ENCODE measurements around the gene ASIC1. TPM values are rescaled to one million over a fixed set of nuclear protein-coding genes. Genes with fewer than 3 reads are reported as not detected.

Gene ASIC1
- total RNA-seq, 1 donor, result 0.72 TPM

DNA sequence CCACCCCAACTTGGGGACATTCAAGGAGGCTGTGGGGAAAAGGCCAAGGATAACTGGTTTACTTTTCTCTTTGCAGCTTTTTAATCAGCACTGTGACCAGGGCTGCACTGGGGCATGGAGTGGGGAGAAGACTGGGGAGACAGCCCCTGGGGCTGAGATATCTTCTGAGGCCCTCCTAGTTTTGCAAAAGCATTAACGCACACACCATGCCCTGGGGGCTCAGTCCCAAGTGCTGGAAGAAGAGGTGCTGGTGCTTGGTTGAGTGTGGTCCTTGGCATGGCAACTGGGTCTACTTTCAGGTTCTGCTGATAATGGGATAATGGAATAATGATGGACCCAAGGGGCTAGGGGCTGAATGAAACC is 18.4 kb downstream of the ASIC1 start:
- TF ChIP-seq, protein P1, sequence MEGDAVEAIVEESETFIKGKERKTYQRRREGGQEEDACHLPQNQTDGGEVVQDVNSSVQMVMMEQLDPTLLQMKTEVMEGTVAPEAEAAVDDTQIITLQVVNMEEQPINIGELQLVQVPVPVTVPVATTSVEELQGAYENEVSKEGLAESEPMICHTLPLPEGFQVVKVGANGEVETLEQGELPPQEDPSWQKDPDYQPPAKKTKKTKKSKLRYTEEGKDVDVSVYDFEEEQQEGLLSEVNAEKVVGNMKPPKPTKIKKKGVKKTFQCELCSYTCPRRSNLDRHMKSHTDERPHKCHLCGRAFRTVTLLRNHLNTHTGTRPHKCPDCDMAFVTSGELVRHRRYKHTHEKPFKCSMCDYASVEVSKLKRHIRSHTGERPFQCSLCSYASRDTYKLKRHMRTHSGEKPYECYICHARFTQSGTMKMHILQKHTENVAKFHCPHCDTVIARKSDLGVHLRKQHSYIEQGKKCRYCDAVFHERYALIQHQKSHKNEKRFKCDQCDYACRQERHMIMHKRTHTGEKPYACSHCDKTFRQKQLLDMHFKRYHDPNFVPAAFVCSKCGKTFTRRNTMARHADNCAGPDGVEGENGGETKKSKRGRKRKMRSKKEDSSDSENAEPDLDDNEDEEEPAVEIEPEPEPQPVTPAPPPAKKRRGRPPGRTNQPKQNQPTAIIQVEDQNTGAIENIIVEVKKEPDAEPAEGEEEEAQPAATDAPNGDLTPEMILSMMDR (IDR thresholded peaks at IDR 0.05; ENCODE audit: extremely low read depth, low read depth, low read length), result no peak
- Histone ChIP-seq H4K20me1 (ENCODE audit: insufficient read depth, low read length) (no peaks in the 10 kb centered on the region), H3K9me3 (ENCODE audit: low read depth, low read length) (no peaks in the 10 kb centered on the region)

DNA sequence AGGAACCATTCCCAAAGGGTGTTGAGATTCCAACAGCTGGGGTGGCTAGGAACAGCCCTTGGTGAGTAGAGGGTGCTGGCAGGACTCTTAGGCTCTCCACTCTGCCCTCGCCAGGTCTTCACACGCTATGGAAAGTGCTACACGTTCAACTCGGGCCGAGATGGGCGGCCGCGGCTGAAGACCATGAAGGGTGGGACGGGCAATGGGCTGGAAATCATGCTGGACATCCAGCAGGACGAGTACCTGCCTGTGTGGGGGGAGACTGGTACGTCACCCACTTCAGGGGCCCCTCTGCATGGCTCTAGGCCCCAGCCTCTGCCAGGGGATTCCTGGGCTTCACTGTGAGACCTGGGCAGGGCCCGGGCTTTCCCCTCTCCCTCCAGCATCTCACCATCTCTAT is 19.7 kb downstream of the ASIC1 start:
- H3K27me3 ChIP-seq (ENCODE audit: insufficient read depth, low read length), result no peaks in the 10 kb centered on the region
- no peak overlapping the region for H3K4me2 ChIP-seq (ENCODE audit: insufficient read depth, low read length)
- peaks cover 4% of the 10 kb centered on the region for H3K4me1 ChIP-seq (ENCODE audit: insufficient read depth, low read length)
- no peak overlapping the region for H3K27ac ChIP-seq (ENCODE audit: low read depth, low read length)
- TF ChIP-seq, protein P1 (IDR thresholded peaks at IDR 0.05; ENCODE audit: extremely low read depth, low read depth, low read length), result no peak
- no peak overlapping the region for H2AFZ ChIP-seq (ENCODE audit: low read length)
- no peak overlapping the region for H3K4me3 ChIP-seq (ENCODE audit: insufficient read depth, low read length)
- no peak for DNase-seq (ENCODE audit: insufficient read length, low spot score, missing footprints)
- H3K79me2 ChIP-seq (ENCODE audit: insufficient read depth, low read length), result no peaks in the 10 kb centered on the region
- no peaks in the 10 kb centered on the region for H4K20me1 ChIP-seq (ENCODE audit: insufficient read depth, low read length)
- no peaks in the 10 kb centered on the region for H3K36me3 ChIP-seq (ENCODE audit: insufficient read depth, low read length)
- no peaks in the 10 kb centered on the region for H3K9me3 ChIP-seq (ENCODE audit: low read depth, low read length)

More for the DNA sequence above, 18.4 kb downstream of the ASIC1 start:
- Histone ChIP-seq H3K36me3 (ENCODE audit: insufficient read depth, low read length) (no peaks in the 10 kb centered on the region), H3K27ac (ENCODE audit: low read depth, low read length) (no peak overlapping the region), H3K27me3 (ENCODE audit: insufficient read depth, low read length) (no peaks in the 10 kb centered on the region), H3K4me2 (ENCODE audit: insufficient read depth, low read length) (no peak overlapping the region), H2AFZ (ENCODE audit: low read length) (peak overlapping the region; percentile 77), H3K4me1 (ENCODE audit: insufficient read depth, low read length) (peaks cover 4% of the 10 kb centered on the region), H3K79me2 (ENCODE audit: insufficient read depth, low read length) (no peaks in the 10 kb centered on the region), H3K4me3 (ENCODE audit: insufficient read depth, low read length) (no peak overlapping the region)
- no peak for DNase-seq (ENCODE audit: insufficient read length, low spot score, missing footprints)

GRCh38 chr12:50078281-50078680 is 20.9 kb downstream of the ASIC1 start:
- no peaks in the 10 kb centered on the region for H3K36me3 ChIP-seq (ENCODE audit: insufficient read depth, low read length)
- H3K27ac ChIP-seq (ENCODE audit: low read depth, low read length), result no peak overlapping the region
- peaks cover 4% of the 10 kb centered on the region for H3K4me1 ChIP-seq (ENCODE audit: insufficient read depth, low read length)
- no peaks in the 10 kb centered on the region for H3K9me3 ChIP-seq (ENCODE audit: low read depth, low read length)
- TF ChIP-seq, protein P1 (IDR thresholded peaks at IDR 0.05; ENCODE audit: extremely low read depth, low read depth, low read length), result no peak
- no peaks in the 10 kb centered on the region for H3K79me2 ChIP-seq (ENCODE audit: insufficient read depth, low read length)
- H3K4me3 ChIP-seq (ENCODE audit: insufficient read depth, low read length), result no peak overlapping the region
- no peak for DNase-seq (ENCODE audit: insufficient read length, low spot score, missing footprints)
- no peak overlapping the region for H3K4me2 ChIP-seq (ENCODE audit: insufficient read depth, low read length)
- H4K20me1 ChIP-seq (ENCODE audit: insufficient read depth, low read length), result no peaks in the 10 kb centered on the region
- H3K27me3 ChIP-seq (ENCODE audit: insufficient read depth, low read length), result no peaks in the 10 kb centered on the region
- H2AFZ ChIP-seq (ENCODE audit: low read length), result no peak overlapping the region

DNA sequence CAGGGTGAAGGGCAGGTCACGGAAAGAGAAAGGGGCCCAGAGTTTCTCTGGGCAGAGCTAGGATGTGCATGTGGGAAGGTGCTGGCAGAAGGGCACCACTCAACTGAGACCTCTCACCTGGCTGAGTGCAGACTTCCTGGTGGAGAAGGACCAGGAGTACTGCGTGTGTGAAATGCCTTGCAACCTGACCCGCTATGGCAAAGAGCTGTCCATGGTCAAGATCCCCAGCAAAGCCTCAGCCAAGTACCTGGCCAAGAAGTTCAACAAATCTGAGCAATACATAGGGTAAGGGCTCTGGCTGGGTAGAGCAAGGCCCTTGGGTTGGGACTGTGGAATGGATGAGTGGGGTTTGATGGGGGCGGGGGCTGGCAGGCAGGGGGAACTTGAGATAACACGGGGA is 22.4 kb downstream of the ASIC1 start:
- Histone ChIP-seq H3K79me2 (ENCODE audit: insufficient read depth, low read length) (peaks cover 6% of the 10 kb centered on the region), H3K36me3 (ENCODE audit: insufficient read depth, low read length) (no peaks in the 10 kb centered on the region), H4K20me1 (ENCODE audit: insufficient read depth, low read length) (no peaks in the 10 kb centered on the region), H3K27me3 (ENCODE audit: insufficient read depth, low read length) (no peaks in the 10 kb centered on the region), H2AFZ (ENCODE audit: low read length) (no peak overlapping the region), H3K4me2 (ENCODE audit: insufficient read depth, low read length) (no peak overlapping the region), H3K4me1 (ENCODE audit: insufficient read depth, low read length) (peaks cover 7% of the 10 kb centered on the region), H3K9me3 (ENCODE audit: low read depth, low read length) (no peaks in the 10 kb centered on the region), H3K27ac (ENCODE audit: low read depth, low read length) (no peak overlapping the region), H3K4me3 (ENCODE audit: insufficient read depth, low read length) (no peak overlapping the region)
- no peak for DNase-seq (ENCODE audit: insufficient read length, low spot score, missing footprints)
- TF ChIP-seq, protein P1 (IDR thresholded peaks at IDR 0.05; ENCODE audit: extremely low read depth, low read depth, low read length), result no peak
